ENCODE data around the gene CFAP58. TPM values are rescaled to one million over a fixed set of nuclear protein-coding genes. Genes with fewer than 3 reads are reported as not detected.

Gene CFAP58
- total and polyA plus RNA-seq, 3 experiments from 2014 or later = 0.07 TPM; not detected in 2

DNA sequence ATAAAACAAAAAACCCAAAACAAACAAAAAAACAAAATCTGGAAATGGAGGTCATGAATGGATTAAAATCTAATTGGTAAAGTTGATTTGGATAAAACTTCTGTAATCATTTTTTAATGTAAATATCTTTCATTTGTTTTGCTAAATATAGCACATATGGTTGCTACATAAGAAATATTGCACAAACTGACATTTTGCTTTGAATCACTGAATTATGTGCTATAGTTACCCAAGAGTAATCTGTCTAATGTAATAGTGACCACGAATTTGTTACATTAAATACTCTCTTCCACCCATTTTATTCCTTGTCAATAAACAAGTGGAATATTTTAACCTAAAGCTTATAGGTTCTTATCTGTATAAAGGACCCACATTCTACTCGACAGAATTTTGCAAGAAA, 6.2 kb downstream of the CFAP58 start:
- no peaks in the 10 kb centered on the region for H3K4me1 Mint-ChIP-seq
- DNase-seq = no peak
- ChIA-PET POLR2A (no interaction called here), CTCF (no interaction called here)
- H3K36me3 ChIP-seq (ENCODE audit: insufficient read depth, low read length) = no peaks in the 10 kb centered on the region
- no peaks in the 10 kb centered on the region for H3K4me1 ChIP-seq (ENCODE audit: insufficient read depth, low read length)
- H3K27ac ChIP-seq (ENCODE audit: low read depth, low read length) = no peak overlapping the region
- peaks cover 6% of the 10 kb centered on the region for H3K27me3 ChIP-seq (ENCODE audit: insufficient read depth, low read length, poor library complexity, severe bottlenecking)
- peaks cover 0 to 4% (median 0%) of the 10 kb centered on the region in 3 donors for H3K36me3 Mint-ChIP-seq
- no peak overlapping the region for H3K4me3 Mint-ChIP-seq
- H3K27ac Mint-ChIP-seq = no peak overlapping the region
- H3K9me3 Mint-ChIP-seq = peaks cover 0 to 3% (median 0%) of the 10 kb centered on the region in 5 donors
- H3K27me3 Mint-ChIP-seq = peaks cover 7 to 31% of the 10 kb centered on the region in 2 donors
- H3K9me3 ChIP-seq (ENCODE audit: low read length) = no peaks in the 10 kb centered on the region
- H3K4me3 ChIP-seq (ENCODE audit: low read length) = no peak overlapping the region

DNA sequence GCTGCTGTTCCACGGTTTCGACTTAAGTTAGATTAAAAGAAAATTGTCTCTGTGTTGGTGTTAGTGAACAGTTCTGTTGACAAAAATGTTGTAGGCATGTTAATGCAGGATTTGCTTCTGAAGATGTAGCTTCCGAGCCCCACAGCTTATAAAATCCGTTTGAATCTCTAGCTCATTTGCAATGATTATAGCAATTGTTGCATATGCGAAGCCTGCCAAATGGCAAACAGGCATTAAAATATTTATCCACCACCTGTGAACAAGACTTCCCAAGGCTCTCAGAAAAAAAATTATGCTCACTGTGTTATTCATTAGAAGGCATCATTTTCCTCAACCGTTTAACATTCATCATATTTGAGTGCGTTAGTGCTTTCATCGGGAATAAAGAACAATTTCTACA, 14.3 kb downstream of the CFAP58 start:
- Mint-ChIP-seq H3K4me1 (no peaks in the 10 kb centered on the region), H3K27me3 (peaks cover 14 to 75% of the 10 kb centered on the region in 2 donors), H3K27ac (no peak overlapping the region), H3K36me3 (peaks cover 0 to 8% (median 0%) of the 10 kb centered on the region in 3 donors), H3K9me3 (peaks cover 0 to 7% (median 3%) of the 10 kb centered on the region in 5 donors), H3K4me3 (no peak overlapping the region)
- POLR2A ChIA-PET = no interaction called here
- no peak for DNase-seq
- Histone ChIP-seq H3K27me3 (ENCODE audit: insufficient read depth, low read length, poor library complexity, severe bottlenecking) (peaks cover 6% of the 10 kb centered on the region), H3K9me3 (ENCODE audit: low read length) (no peaks in the 10 kb centered on the region), H3K36me3 (ENCODE audit: insufficient read depth, low read length) (no peaks in the 10 kb centered on the region), H3K4me1 (ENCODE audit: insufficient read depth, low read length) (no peaks in the 10 kb centered on the region), H3K27ac (ENCODE audit: low read depth, low read length) (no peak overlapping the region), H3K4me3 (ENCODE audit: low read length) (no peak overlapping the region)
- CTCF ChIA-PET = no interaction called here

DNA sequence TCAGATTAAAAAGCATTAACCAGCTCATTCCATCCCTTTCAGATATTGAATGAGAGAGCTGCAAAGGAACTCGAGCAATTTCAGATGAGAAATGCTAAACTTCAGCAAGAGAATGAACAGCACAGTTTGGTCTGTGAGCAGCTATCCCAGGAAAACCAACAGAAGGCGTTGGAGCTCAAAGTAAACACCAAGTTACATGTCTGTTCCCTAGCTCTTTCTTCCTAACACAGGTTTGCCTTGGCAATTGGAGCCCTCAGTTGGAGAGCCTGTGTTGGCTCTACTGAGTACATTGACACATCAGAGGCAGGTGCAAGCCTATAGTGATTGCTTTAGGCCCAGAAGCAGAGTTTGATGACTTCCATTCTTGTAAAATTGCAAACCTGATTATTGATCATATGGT, 14.7 kb downstream of the CFAP58 start:
- no peak overlapping the region for H3K27ac Mint-ChIP-seq
- CTCF ChIA-PET = no interaction called here

GRCh38 chr10:104371753-104372152, 18.1 kb downstream of the CFAP58 start:
- peaks cover 0 to 7% (median 3%) of the 10 kb centered on the region in 5 donors for H3K9me3 Mint-ChIP-seq
- Histone ChIP-seq H3K9me3 (ENCODE audit: low read length) (no peaks in the 10 kb centered on the region), H3K4me1 (ENCODE audit: insufficient read depth, low read length) (no peaks in the 10 kb centered on the region), H3K36me3 (ENCODE audit: insufficient read depth, low read length) (no peaks in the 10 kb centered on the region), H3K27ac (ENCODE audit: low read depth, low read length) (no peak overlapping the region), H3K4me3 (ENCODE audit: low read length) (no peak overlapping the region), H3K27me3 (ENCODE audit: insufficient read depth, low read length, poor library complexity, severe bottlenecking) (no peaks in the 10 kb centered on the region)
- no peak overlapping the region for H3K4me3 Mint-ChIP-seq
- peaks cover 18 to 77% of the 10 kb centered on the region in 2 donors for H3K27me3 Mint-ChIP-seq
- ChIA-PET POLR2A (no interaction called here), CTCF (no interaction called here)
- no peak for DNase-seq
- no peak overlapping the region for H3K27ac Mint-ChIP-seq
- H3K4me1 Mint-ChIP-seq = no peaks in the 10 kb centered on the region
- H3K36me3 Mint-ChIP-seq = peaks cover 0 to 7% (median 0%) of the 10 kb centered on the region in 3 donors

More for the DNA sequence above, 14.7 kb downstream of the CFAP58 start:
- peaks cover 19 to 75% of the 10 kb centered on the region in 2 donors for H3K27me3 Mint-ChIP-seq
- no peak for DNase-seq
- H3K27ac ChIP-seq (ENCODE audit: low read depth, low read length) = no peak overlapping the region
- H3K36me3 Mint-ChIP-seq = peaks cover 0 to 7% (median 0%) of the 10 kb centered on the region in 3 donors
- no peaks in the 10 kb centered on the region for H3K4me1 Mint-ChIP-seq
- H3K9me3 ChIP-seq (ENCODE audit: low read length) = no peaks in the 10 kb centered on the region
- POLR2A ChIA-PET = no interaction called here
- peaks cover 1% of the 10 kb centered on the region for H3K27me3 ChIP-seq (ENCODE audit: insufficient read depth, low read length, poor library complexity, severe bottlenecking)
- H3K9me3 Mint-ChIP-seq = peaks cover 0 to 7% (median 3%) of the 10 kb centered on the region in 5 donors
- H3K4me3 ChIP-seq (ENCODE audit: low read length) = no peak overlapping the region
- H3K4me3 Mint-ChIP-seq = no peak overlapping the region
- H3K36me3 ChIP-seq (ENCODE audit: insufficient read depth, low read length) = no peaks in the 10 kb centered on the region
- H3K4me1 ChIP-seq (ENCODE audit: insufficient read depth, low read length) = no peaks in the 10 kb centered on the region

- no peaks in the 10 kb centered on the region for H3K36me3 ChIP-seq (ENCODE audit: insufficient read depth, low read length)
- CTCF ChIA-PET = no interaction called here
- Mint-ChIP-seq H3K36me3 (peaks cover 0 to 7% (median 0%) of the 10 kb centered on the region in 3 donors), H3K27ac (no peak overlapping the region), H3K4me3 (no peak overlapping the region), H3K4me1 (no peaks in the 10 kb centered on the region), H3K27me3 (peaks cover 16 to 66% of the 10 kb centered on the region in 2 donors), H3K9me3 (peaks cover 0 to 7% (median 3%) of the 10 kb centered on the region in 5 donors)
- H3K27ac ChIP-seq (ENCODE audit: low read depth, low read length) = no peak overlapping the region
- H3K9me3 ChIP-seq (ENCODE audit: low read length) = no peaks in the 10 kb centered on the region
- POLR2A ChIA-PET = no interaction called here
- no peak overlapping the region for H3K4me3 ChIP-seq (ENCODE audit: low read length)
- H3K4me1 ChIP-seq (ENCODE audit: insufficient read depth, low read length) = no peaks in the 10 kb centered on the region
- no peaks in the 10 kb centered on the region for H3K27me3 ChIP-seq (ENCODE audit: insufficient read depth, low read length, poor library complexity, severe bottlenecking)
- DNase-seq = no peak
These were observed 21.0 kb downstream of the CFAP58 start for GRCh38 chr10:104374591-104374990.

DNA sequence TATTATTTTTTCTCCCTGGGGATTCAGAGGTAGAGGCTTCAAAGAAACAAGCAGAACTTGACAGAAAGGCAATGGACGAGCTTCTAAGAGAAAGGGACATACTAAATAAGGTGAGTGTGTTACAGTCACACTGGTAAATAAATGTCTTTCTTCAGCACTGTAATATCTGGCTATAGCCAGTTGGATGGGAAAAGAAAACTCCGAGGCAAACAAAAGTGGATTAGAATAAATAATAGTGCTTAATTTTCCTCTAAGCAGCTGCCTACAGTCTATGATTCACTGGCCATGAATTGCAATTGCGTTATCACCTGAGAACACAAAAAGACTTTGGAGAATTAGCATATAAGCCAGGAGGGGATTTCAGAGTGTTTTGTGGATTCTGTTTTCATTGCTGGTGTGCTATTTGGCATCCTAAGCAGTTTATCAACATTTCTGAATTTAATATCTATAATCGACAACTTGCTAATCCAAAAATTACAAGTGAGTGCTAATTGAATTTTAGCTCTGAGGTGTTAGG, 23.2 kb downstream of the CFAP58 start:
- POLR2A ChIA-PET = no interaction called here

GRCh38 chr10:104380336-104380735, 26.7 kb downstream of the CFAP58 start:
- peaks cover 0 to 4% (median 0%) of the 10 kb centered on the region in 3 donors for H3K36me3 Mint-ChIP-seq
- POLR2A ChIA-PET = no interaction called here
- CTCF ChIA-PET = interaction anchor here (1.3 kb wide), 1 partner anchor 13 kb away, joined by 3 read pairs; no protein-coding TSS in a partner anchor
- Histone ChIP-seq H3K4me1 (ENCODE audit: insufficient read depth, low read length) (no peaks in the 10 kb centered on the region), H3K27me3 (ENCODE audit: insufficient read depth, low read length, poor library complexity, severe bottlenecking) (no peaks in the 10 kb centered on the region), H3K36me3 (ENCODE audit: insufficient read depth, low read length) (no peaks in the 10 kb centered on the region), H3K27ac (ENCODE audit: low read depth, low read length) (no peak overlapping the region), H3K4me3 (ENCODE audit: low read length) (no peak overlapping the region), H3K9me3 (ENCODE audit: low read length) (no peaks in the 10 kb centered on the region)
- no peak for DNase-seq
- no peak overlapping the region for H3K27ac Mint-ChIP-seq
- H3K27me3 Mint-ChIP-seq = peaks cover 20 to 64% of the 10 kb centered on the region in 2 donors
- H3K9me3 Mint-ChIP-seq = peaks cover 0 to 3% (median 0%) of the 10 kb centered on the region in 5 donors
- H3K4me3 Mint-ChIP-seq = no peak overlapping the region
- H3K4me1 Mint-ChIP-seq = no peaks in the 10 kb centered on the region

More for the DNA sequence above, 23.2 kb downstream of the CFAP58 start:
- Mint-ChIP-seq H3K9me3 (peaks cover 0 to 4% (median 0%) of the 10 kb centered on the region in 5 donors), H3K4me3 (no peak overlapping the region), H3K36me3 (no peaks in the 10 kb centered on the region), H3K27ac (no peak overlapping the region), H3K4me1 (no peaks in the 10 kb centered on the region), H3K27me3 (peaks cover 19 to 66% of the 10 kb centered on the region in 2 donors)
- Histone ChIP-seq H3K27me3 (ENCODE audit: insufficient read depth, low read length, poor library complexity, severe bottlenecking) (no peaks in the 10 kb centered on the region), H3K9me3 (ENCODE audit: low read length) (no peaks in the 10 kb centered on the region), H3K27ac (ENCODE audit: low read depth, low read length) (no peak overlapping the region), H3K4me1 (ENCODE audit: insufficient read depth, low read length) (no peaks in the 10 kb centered on the region), H3K36me3 (ENCODE audit: insufficient read depth, low read length) (no peaks in the 10 kb centered on the region), H3K4me3 (ENCODE audit: low read length) (no peak overlapping the region)
- CTCF ChIA-PET = no interaction called here
- DNase-seq = no peak

GRCh38 chr10:104387130-104387888, 33.7 kb downstream of the CFAP58 start:
- Mint-ChIP-seq H3K9me3 (peaks cover 0 to 3% (median 0%) of the 10 kb centered on the region in 5 donors), H3K4me1 (peaks cover 16 to 30% (median 21%) of the 10 kb centered on the region in 3 donors), H3K27me3 (peaks cover 18 to 28% of the 10 kb centered on the region in 2 donors), H3K27ac (peak overlapping the region in 3 of 8 donors; percentile 5 to 32 (median 23)), H3K4me3 (peak overlapping the region in 3 of 7 donors; percentile 6 to 20 (median 10)), H3K36me3 (peaks cover 0 to 6% (median 0%) of the 10 kb centered on the region in 3 donors)
- Histone ChIP-seq H3K4me3 (ENCODE audit: low read length) (no peak overlapping the region), H3K27me3 (ENCODE audit: insufficient read depth, low read length, poor library complexity, severe bottlenecking) (no peaks in the 10 kb centered on the region), H3K36me3 (ENCODE audit: insufficient read depth, low read length) (no peaks in the 10 kb centered on the region), H3K4me1 (ENCODE audit: insufficient read depth, low read length) (peaks cover 11% of the 10 kb centered on the region), H3K27ac (ENCODE audit: low read depth, low read length) (no peak overlapping the region), H3K9me3 (ENCODE audit: low read length) (no peaks in the 10 kb centered on the region)
- POLR2A ChIA-PET = no interaction called here
- DNase-seq = no peak
- CTCF ChIA-PET = no interaction called here
